Fibroblast of pulmonary artery (primary cell): ENCODE measurements around the gene IL37.
A peak's percentile ranks its signal among the peaks of the same experiment; 100 is the strongest.

Experiments
- DNase-seq: peaks from one replicate; pipeline ENCODE4 v3.0.0-alpha.2; 2010; ENCODE audit warnings: low read depth
- H3K4me3 ChIP-seq: replicated peaks from 2 replicates; pipeline ENCODE4 v1.5.1; 2011; ENCODE audit warnings: low read depth, mild to moderate bottlenecking, control low read depth, low read length, moderate library complexity
- CTCF ChIP-seq: IDR thresholded peaks from 2 replicates; pipeline ENCODE4 v1.5.1; 2011; ENCODE audit warnings: mild to moderate bottlenecking, control low read depth, low read length, inconsistent platforms; ENCODE audit errors: missing control alignments

Gene IL37

GRCh38 chr2:112880696-112881095 lies 30.3 kb upstream of the IL37 start:
- peak; percentile 31 for DNase-seq
- no peak for TF ChIP-seq CTCF
- no peak overlapping the region for H3K4me3 ChIP-seq

GRCh38 chr2:112881217-112881985 lies 29.6 kb upstream of the IL37 start:
- peak; percentile 96 for DNase-seq
- no peak overlapping the region for H3K4me3 ChIP-seq
- TF ChIP-seq CTCF, result no peak

- no peak for TF ChIP-seq CTCF
- H3K4me3 ChIP-seq, result no peak overlapping the region
- DNase-seq, result no peak
These were observed 27.3 kb upstream of the IL37 start for GRCh38 chr2:112883669-112884068.

- H3K4me3 ChIP-seq, result no peak overlapping the region
- DNase-seq, result peak; percentile 38
- peak; percentile 72 for TF ChIP-seq CTCF
These were observed 26.0 kb upstream of the IL37 start for GRCh38 chr2:112884869-112885505.

GRCh38 chr2:112885506-112885902 lies 25.5 kb upstream of the IL37 start:
- no peak for TF ChIP-seq CTCF
- DNase-seq, result no peak
- H3K4me3 ChIP-seq, result no peak overlapping the region

GRCh38 chr2:112886291-112886690 lies 24.7 kb upstream of the IL37 start:
- DNase-seq, result no peak
- H3K4me3 ChIP-seq, result no peak overlapping the region
- TF ChIP-seq CTCF, result no peak
